CD14-positive monocyte (primary cell): ENCODE measurements around the gene IGHMBP2. TPM values are rescaled to one million over a fixed set of nuclear protein-coding genes. Genes with fewer than 3 reads are reported as not detected.

Experiments used
- DNase-seq, 3 donors: peaks; one replicate each; pipeline ENCODE4 v3.0.0-alpha.2; 2011 to 2022
- H2AFZ ChIP-seq: 2 replicates; pipeline ENCODE4 v1.6.0; 2012; ENCODE audit warnings: mild to moderate bottlenecking, low read depth, low read length, inconsistent platforms; ENCODE audit not compliant: insufficient read depth, poor library complexity, severe bottlenecking
- H3K27ac ChIP-seq, 2 donors: 1 replicate in 1 of 2; 2 replicates in 1 of 2; pipeline ENCODE4 v1.5.1; 2012 to 2013; ENCODE audit warnings: low read length in 2 of 2, control low read depth in 1 of 2, inconsistent platforms in 1 of 2, low read depth in 1 of 2, mild to moderate bottlenecking in 1 of 2
- H3K27me3 ChIP-seq, 2 donors: one replicate each; pipeline versions ENCODE4 v1.6.0 to v1.6.1; 2011 to 2013; ENCODE audit warnings: low read length in 2 of 2; ENCODE audit not compliant: control insufficient read depth in 2 of 2, insufficient read depth in 2 of 2
- H3K36me3 ChIP-seq, 2 donors: replicated peaks in 1 of 2; 1 replicate in 1 of 2; 2 replicates in 1 of 2; pipeline versions ENCODE4 v1.5.1 to v1.6.1; 2012 to 2013; ENCODE audit warnings: low read length in 2 of 2, control low read depth in 1 of 2, inconsistent platforms in 1 of 2, mild to moderate bottlenecking in 1 of 2; ENCODE audit not compliant: insufficient read depth in 2 of 2, control insufficient read depth in 1 of 2
- H3K4me1 ChIP-seq, 2 donors: 1 replicate in 1 of 2; 2 replicates in 1 of 2; pipeline versions ENCODE4 v1.5.1 to v1.6.1; 2012 to 2013; ENCODE audit warnings: low read length in 2 of 2, control low read depth in 1 of 2, inconsistent platforms in 1 of 2, mild to moderate bottlenecking in 1 of 2, moderate library complexity in 1 of 2; ENCODE audit not compliant: insufficient read depth in 2 of 2, control insufficient read depth in 1 of 2
- H3K4me2 ChIP-seq: replicated peaks from 2 replicates; pipeline ENCODE3; 2012; ENCODE audit warnings: low read length, moderate library complexity, mild to moderate bottlenecking; ENCODE audit not compliant: poor library complexity, severe bottlenecking; ENCODE audit errors: extremely low read depth
- H3K4me3 ChIP-seq, 3 experiments: fragments of 200-600 bp in 1 of 3; sonication (generic) in 1 of 3; replicated peaks in 1 of 3; 1 replicate in 2 of 3; 2 replicates in 1 of 3; pipeline ENCODE4 v1.5.1; 2011 to 2013; ENCODE audit warnings: low read length in 3 of 3, mild to moderate bottlenecking in 3 of 3, control low read depth in 2 of 3, low read depth in 2 of 3, inconsistent platforms in 1 of 3, moderate library complexity in 1 of 3
- H3K79me2 ChIP-seq: 2 replicates; pipeline ENCODE4 v1.6.0; 2012; ENCODE audit warnings: mild to moderate bottlenecking, control low read depth, inconsistent platforms, low read length, moderate library complexity; ENCODE audit not compliant: insufficient read depth
- H3K9ac ChIP-seq: 2 replicates; pipeline ENCODE4 v1.6.0; 2017; ENCODE audit warnings: low read length, mild to moderate bottlenecking; ENCODE audit not compliant: insufficient read depth, poor library complexity, severe bottlenecking
- H3K9me3 ChIP-seq, 2 donors: replicated peaks in 1 of 2; 1 replicate in 1 of 2; 2 replicates in 1 of 2; pipeline versions ENCODE4 v1.5.1 to v1.6.1; 2012 to 2013; ENCODE audit warnings: low read length in 2 of 2, control low read depth in 1 of 2; ENCODE audit not compliant: control insufficient read depth in 1 of 2, insufficient read depth in 1 of 2
- H4K20me1 ChIP-seq: 2 replicates; pipeline ENCODE4 v1.6.0; 2012; ENCODE audit warnings: mild to moderate bottlenecking, low read length, control low read depth, moderate library complexity; ENCODE audit not compliant: insufficient read depth
- H3K27ac Mint-ChIP-seq, 7 donors: one replicate each; pipeline ENCODE4 v1.8.0; 2020; ENCODE audit warnings: mild to moderate bottlenecking in 7 of 7, mixed read lengths in 7 of 7, moderate library complexity in 6 of 7, inconsistent platforms in 2 of 7
- H3K27me3 Mint-ChIP-seq, 3 donors: one replicate each; pipeline ENCODE4 v1.8.0; 2021 to 2022; ENCODE audit warnings: low read depth in 3 of 3, mild to moderate bottlenecking in 3 of 3, mixed read lengths in 3 of 3, moderate library complexity in 3 of 3, inconsistent platforms in 1 of 3
- H3K36me3 Mint-ChIP-seq, 2 donors: one replicate each; pipeline ENCODE4 v1.8.0; 2020; ENCODE audit warnings: mixed read lengths in 2 of 2, inconsistent platforms in 1 of 2, mild to moderate bottlenecking in 1 of 2
- H3K4me1 Mint-ChIP-seq: one replicate; pipeline ENCODE4 v1.8.0; 2020; ENCODE audit warnings: mild to moderate bottlenecking, mixed read lengths
- H3K4me3 Mint-ChIP-seq, 2 donors: one replicate each; pipeline ENCODE4 v1.8.0; 2020; ENCODE audit warnings: mild to moderate bottlenecking in 2 of 2, mixed read lengths in 2 of 2, moderate library complexity in 1 of 2
- H3K9me3 Mint-ChIP-seq, 7 donors: one replicate each; pipeline ENCODE4 v1.8.0; 2020 to 2022; ENCODE audit warnings: mixed read lengths in 7 of 7, mild to moderate bottlenecking in 6 of 7, moderate library complexity in 6 of 7, inconsistent platforms in 2 of 7
- CTCF ChIP-seq: fragments of 200-600 bp; IDR thresholded peaks from one replicate; pipeline ENCODE4 v1.8.0; 2022; ENCODE audit warnings: antibody characterized with exemption, mild to moderate bottlenecking
- WGBS: methylation state at CpG from one replicate; pipeline ENCODE4 v1.1.5; 2013; ENCODE audit warnings: missing lambda C conversion rate; ENCODE audit not compliant: insufficient coverage; 5-methylcytosine and 5-hydroxymethylcytosine counted together
- intact Hi-C, 2 donors: fragments of 100-400 bp; cut with micrococcal nuclease; formaldehyde crosslinking; loops; one replicate each; pipeline versions ENCODE4 v1.15.0 to v1.15.1; 2023
- polyA plus RNA-seq, 3 donors: library from polyadenylated mRNA; depleted of rRNA in 1 of 3; unstranded in 2 of 3; stranded (reverse) in 1 of 3; fragments of 300-500 nt in 2 of 3; fragments of >200 nt in 1 of 3; fragmentation: Illumina TruSeq in 2 of 3; gene quantifications; 1 replicate in 2 of 3; 2 replicates in 1 of 3; pipeline ENCODE4 v1.2.3, GENCODE V29; 2012 to 2021

Gene IGHMBP2
- polyA plus RNA-seq, 3 donors = 3.9 to 14.9 (median 6.0) TPM

- peaks cover 0 to 5% (median 1%) of the 10 kb centered on the region in 3 donors for H3K27me3 Mint-ChIP-seq
- Histone ChIP-seq H3K4me3 (no peak overlapping the region), H3K79me2 (no peaks in the 10 kb centered on the region), H3K36me3 (no peaks in the 10 kb centered on the region), H3K27me3 (no peaks in the 10 kb centered on the region), H4K20me1 (no peaks in the 10 kb centered on the region), H3K27ac (no peak overlapping the region), H2AFZ (no peak overlapping the region), H3K9me3 (no peaks in the 10 kb centered on the region), H3K4me2 (no peak overlapping the region), H3K4me1 (no peaks in the 10 kb centered on the region), H3K9ac (no peak overlapping the region)
- no peak for TF ChIP-seq CTCF
- intact Hi-C loops = no loop called here
- peaks cover 5% of the 10 kb centered on the region for H3K4me1 Mint-ChIP-seq
- no peak overlapping the region for H3K4me3 Mint-ChIP-seq
- DNase-seq = no peak
- 92% methylated on average over 1 of the region's 2 CpGs for WGBS
- peaks cover 0 to 3% (median 0%) of the 10 kb centered on the region in 7 donors for H3K9me3 Mint-ChIP-seq
- H3K27ac Mint-ChIP-seq = peak overlapping the region in 1 of 7 donors; percentile 50
- no peaks in the 10 kb centered on the region for H3K36me3 Mint-ChIP-seq
Observed at GRCh38 chr11:68948496-68948895, 44.8 kb downstream of the IGHMBP2 start.

- H3K9me3 ChIP-seq = no peaks in the 10 kb centered on the region
- TF ChIP-seq CTCF = no peak
- Mint-ChIP-seq H3K9me3 (peaks cover 0 to 3% (median 0%) of the 10 kb centered on the region in 7 donors), H3K4me3 (no peak overlapping the region), H3K27ac (peak overlapping the region in 2 of 7 donors; percentile 28 to 50), H3K4me1 (peaks cover 5% of the 10 kb centered on the region), H3K27me3 (peaks cover 0 to 5% (median 1%) of the 10 kb centered on the region in 3 donors), H3K36me3 (no peaks in the 10 kb centered on the region)
- H3K27me3 ChIP-seq = no peaks in the 10 kb centered on the region
- H3K4me3 ChIP-seq = no peak overlapping the region
- no peak overlapping the region for H3K4me2 ChIP-seq
- no peaks in the 10 kb centered on the region for H3K4me1 ChIP-seq
- H3K27ac ChIP-seq = no peak overlapping the region
- no peak for DNase-seq
- H3K79me2 ChIP-seq = no peaks in the 10 kb centered on the region
- WGBS = 100% methylated on average over 1 of the region's 17 CpGs
- no peak overlapping the region for H3K9ac ChIP-seq
- no peak overlapping the region for H2AFZ ChIP-seq
- no peaks in the 10 kb centered on the region for H4K20me1 ChIP-seq
- no peaks in the 10 kb centered on the region for H3K36me3 ChIP-seq
- intact Hi-C loops = no loop called here
Observed at GRCh38 chr11:68948935-68949334, 45.2 kb downstream of the IGHMBP2 start.
